Neural progenitor cell (in vitro differentiated cells): ENCODE measurements around the gene ARMH4.

ENCODE experiments used
- CTCF ChIP-seq: fragments of 200-600 bp; sonication (generic); IDR thresholded peaks from 2 replicates; pipeline ENCODE4 v1.5.1; 2017; ENCODE audit warnings: antibody characterized with exemption, mild to moderate bottlenecking
- EZH2 ChIP-seq: fragments of 200-600 bp; sonication (generic); IDR thresholded peaks from 2 replicates; pipeline ENCODE4 v1.6.1; 2017; ENCODE audit warnings: antibody characterized with exemption, mild to moderate bottlenecking, moderate library complexity
- EZH2phosphoT487 ChIP-seq: fragments of 200-600 bp; sonication (generic); IDR thresholded peaks from 2 replicates; pipeline ENCODE4 v1.6.1; 2017; ENCODE audit warnings: antibody characterized with exemption

- TF ChIP-seq CTCF (peak; percentile 96), EZH2phosphoT487 (no peak), EZH2 (no peak)
Observed at GRCh38 chr14:58166005-58166983, 14.3 kb upstream of the ARMH4 start.
